GM23338 (cell line): ENCODE data around the gene RUSF1. TPM values are rescaled to one million over a fixed set of nuclear protein-coding genes. Genes with fewer than 3 reads are reported as not detected.

Experiments
- ATAC-seq: fragments of 200-7000 bp; cut with Tn5 transposase; 3 replicates; pipeline ENCODE4 v1.9.1; 2020
- DNase-seq: peaks from one replicate; pipeline ENCODE4 v3.0.0-alpha.2; 2015; ENCODE audit warnings: low spot score
- H2AFZ ChIP-seq: fragments of 200-600 bp; sonication (generic); 2 replicates; pipeline ENCODE4 v1.8.0; 2016; ENCODE audit warnings: antibody characterized with exemption, mild to moderate bottlenecking, moderate library complexity
- H3F3A ChIP-seq: fragments of 200-600 bp; sonication (generic); replicated peaks from 2 replicates; pipeline ENCODE4 v1.8.0; 2017; ENCODE audit warnings: antibody characterized with exemption, mixed run types, low read depth
- H3K27ac ChIP-seq: fragments of 200-600 bp; sonication (generic); 2 replicates; pipeline ENCODE4 v1.6.1; 2016; ENCODE audit warnings: low read depth
- H3K27me3 ChIP-seq: fragments of 200-600 bp; sonication (generic); 2 replicates; pipeline ENCODE4 v1.8.0; 2016; ENCODE audit warnings: mild to moderate bottlenecking, mixed run types, moderate library complexity; ENCODE audit not compliant: insufficient read depth
- H3K36me3 ChIP-seq: fragments of 200-600 bp; sonication (generic); 2 replicates; pipeline ENCODE4 v1.8.0; 2016; ENCODE audit warnings: mild to moderate bottlenecking; ENCODE audit not compliant: insufficient read depth
- H3K4me1 ChIP-seq: fragments of 200-600 bp; sonication (generic); 2 replicates; pipeline ENCODE4 v1.8.0; 2016; ENCODE audit warnings: mild to moderate bottlenecking, moderate library complexity; ENCODE audit not compliant: insufficient read depth
- H3K4me2 ChIP-seq: fragments of 200-600 bp; sonication (generic); 2 replicates; pipeline ENCODE4 v1.7.1; 2017; ENCODE audit warnings: mixed run types
- H3K4me3 ChIP-seq: fragments of 200-600 bp; sonication (generic); 2 replicates; pipeline ENCODE4 v1.6.1; 2016; ENCODE audit warnings: mixed run types
- H3K79me2 ChIP-seq: fragments of 200-600 bp; sonication (generic); replicated peaks from 2 replicates; pipeline ENCODE4 v1.8.0; 2017; ENCODE audit warnings: mild to moderate bottlenecking; ENCODE audit not compliant: insufficient read depth
- H3K9me2 ChIP-seq: fragments of 200-600 bp; sonication (generic); 2 replicates; pipeline ENCODE4 v1.8.0; 2017; ENCODE audit not compliant: insufficient read depth
- H4K20me1 ChIP-seq: fragments of 200-600 bp; sonication (generic); replicated peaks from 2 replicates; pipeline ENCODE4 v1.8.0; 2017; ENCODE audit warnings: mild to moderate bottlenecking; ENCODE audit not compliant: insufficient read depth
- H3K27ac Mint-ChIP-seq: 2 replicates; pipeline ENCODE4 v1.8.0; 2020; ENCODE audit warnings: inconsistent platforms, mild to moderate bottlenecking, moderate library complexity, mixed read lengths
- H3K27me3 Mint-ChIP-seq: 3 replicates; pipeline ENCODE4 v1.8.0; 2022; ENCODE audit warnings: low read depth, mild to moderate bottlenecking, moderate library complexity, mixed read lengths, inconsistent platforms; ENCODE audit not compliant: insufficient read depth, poor library complexity
- H3K36me3 Mint-ChIP-seq: 3 replicates; pipeline ENCODE4 v1.8.0; 2021; ENCODE audit warnings: low read depth, mild to moderate bottlenecking, inconsistent platforms, moderate library complexity, mixed read lengths
- H3K4me1 Mint-ChIP-seq: 3 replicates; pipeline ENCODE4 v1.8.0; 2020; ENCODE audit warnings: mild to moderate bottlenecking, inconsistent platforms, mixed read lengths
- H3K4me3 Mint-ChIP-seq: 3 replicates; pipeline ENCODE4 v1.8.0; 2021; ENCODE audit warnings: moderate library complexity, mild to moderate bottlenecking, inconsistent platforms, mixed read lengths
- H3K9me3 Mint-ChIP-seq: 3 replicates; pipeline ENCODE4 v1.8.0; 2020; ENCODE audit warnings: moderate library complexity, mild to moderate bottlenecking, inconsistent platforms, mixed read lengths
- EZH2 ChIP-seq: fragments of 200-600 bp; sonication (generic); IDR thresholded peaks from one replicate; pipeline ENCODE4 v1.8.0; 2017; ENCODE audit warnings: antibody characterized with exemption, mild to moderate bottlenecking, low read depth; ENCODE audit not compliant: unreplicated experiment
- NANOG ChIP-seq: IDR thresholded peaks from 2 replicates; pipeline ENCODE4 v1.6.1; 2016; ENCODE audit warnings: antibody characterized with exemption, borderline replicate concordance
- STAT1 ChIP-seq: IDR thresholded peaks from one replicate; pipeline ENCODE4 v1.6.1; 2016; ENCODE audit warnings: antibody characterized with exemption; ENCODE audit not compliant: unreplicated experiment
- ZNF114 ChIP-seq: fragments of 250-450 bp; sonication (Bioruptor Pico); IDR thresholded peaks from 2 replicates; pipeline ENCODE4 v1.5.0; 2020; ENCODE audit warnings: mild to moderate bottlenecking, moderate library complexity
- ZNF331 ChIP-seq: fragments of 250-450 bp; sonication (Bioruptor Pico); IDR thresholded peaks from 2 replicates; pipeline ENCODE4 v1.5.0; 2020; ENCODE audit warnings: low read depth, mild to moderate bottlenecking, moderate library complexity
- polyA plus RNA-seq: library from polyadenylated mRNA; unstranded; fragments of >200 nt; fragmentation: Nextera tagmentation; extraction: Ambion mirVana; gene quantifications from 2 replicates; pipeline ENCODE4 v1.2.1, GENCODE V29; 2016
- total RNA-seq: library from RNA; depleted of rRNA; stranded (reverse); fragments of >200 nt; shearing (Covaris generic); gene quantifications from 2 replicates; pipeline ENCODE4 v1.2.3, GENCODE V29; 2014
- TF ChIP-seq, protein P1 (sequence below): IDR thresholded peaks from 2 replicates; pipeline ENCODE4 v1.6.1; 2016; ENCODE audit warnings: antibody characterized with exemption
- TF ChIP-seq, protein P2 (sequence below), 2 experiments: fragments of 200-600 bp in 1 of 2; sonication (generic) in 1 of 2; conservative IDR thresholded peaks; 2 replicates each; pipeline versions ENCODE4 v1.5.1 to v1.6.1; 2016 to 2017; ENCODE audit warnings: antibody characterized with exemption in 2 of 2, low read depth in 2 of 2, mild to moderate bottlenecking in 2 of 2, moderate library complexity in 1 of 2
- TF ChIP-seq, protein P3 (sequence below): IDR thresholded peaks from one replicate; pipeline ENCODE4 v1.6.1; 2018; ENCODE audit warnings: antibody characterized with exemption; ENCODE audit not compliant: unreplicated experiment

The RUSF1 gene
- total and polyA plus RNA-seq, 2 experiments from 2014 or later = 8.9 to 36.1 TPM

DNA sequence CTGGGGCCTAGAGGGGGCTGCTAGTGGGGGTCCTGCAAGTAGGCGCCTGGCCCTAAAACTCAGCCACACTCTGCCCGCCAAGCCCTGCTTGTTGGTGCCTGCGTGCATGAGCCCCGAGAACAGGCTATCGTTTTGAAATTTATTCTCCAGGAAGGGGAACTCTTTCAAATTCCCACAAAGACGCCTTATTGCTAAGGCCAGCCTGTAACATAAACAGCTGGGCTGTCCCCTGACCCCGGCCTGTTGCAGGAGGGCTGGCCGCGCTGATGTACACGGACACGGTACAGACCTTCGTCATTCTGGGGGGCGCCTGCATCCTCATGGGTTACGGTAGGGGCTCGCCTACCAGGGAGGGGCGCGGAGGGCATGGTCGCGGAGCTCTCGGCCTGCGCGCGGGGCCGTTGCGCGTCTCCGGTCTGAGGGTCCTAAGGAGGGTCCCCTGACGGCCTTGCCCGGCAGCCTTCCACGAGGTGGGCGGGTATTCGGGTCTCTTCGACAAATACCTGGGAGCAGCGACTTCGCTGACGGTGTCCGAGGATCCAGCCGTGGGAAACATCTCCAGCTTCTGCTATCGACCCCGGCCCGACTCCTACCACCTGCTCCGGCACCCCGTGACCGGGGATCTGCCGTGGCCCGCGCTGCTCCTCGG is 21.0 kb downstream of the RUSF1 start:
- Histone ChIP-seq H3K4me1 (no peaks in the 10 kb centered on the region; the same call in 1 of the 2 replicates), H3K27ac (no peak overlapping the region), H4K20me1 (no peaks in the 10 kb centered on the region), H3K36me3 (no peaks in the 10 kb centered on the region), H3K4me2 (peak overlapping the region; percentile 88), H3F3A (no peaks in the 10 kb centered on the region), H3K27me3 (peaks cover 65% of the 10 kb centered on the region), H2AFZ (peak overlapping the region; percentile 98), H3K4me3 (peak overlapping the region; percentile 71), H3K9me2 (no peaks in the 10 kb centered on the region), H3K79me2 (no peaks in the 10 kb centered on the region)
- Mint-ChIP-seq H3K4me1 (peaks cover 17% of the 10 kb centered on the region; the same call in 2 of the 3 replicates), H3K36me3 (peaks cover 15% of the 10 kb centered on the region), H3K4me3 (peak overlapping the region; percentile 79), H3K9me3 (no peaks in the 10 kb centered on the region; the same call in 2 of the 3 replicates), H3K27ac (no peak overlapping the region), H3K27me3 (peaks cover 58% of the 10 kb centered on the region)
- TF ChIP-seq STAT1 (no peak), EZH2 (peak; percentile 70)
- ATAC-seq (peak; percentile 3), DNase-seq (no peak)

DNA sequence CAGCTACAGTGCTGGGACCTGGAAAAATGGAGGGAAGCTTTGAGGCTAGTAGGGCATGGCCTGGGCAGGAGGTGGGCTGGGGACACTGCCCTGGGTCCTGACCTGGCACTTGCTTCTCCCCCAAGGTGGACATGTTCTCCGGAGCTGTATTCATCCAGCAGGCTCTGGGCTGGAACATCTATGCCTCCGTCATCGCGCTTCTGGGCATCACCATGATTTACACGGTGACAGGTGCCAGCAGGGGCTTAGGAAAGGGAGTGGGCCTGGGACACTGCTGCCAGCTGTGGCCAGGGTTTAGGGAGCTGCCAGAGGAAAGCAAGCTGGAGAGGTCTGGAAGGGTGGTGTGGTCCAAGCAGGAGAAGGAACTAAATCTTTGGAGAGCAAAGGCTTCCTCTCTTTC is 22.1 kb downstream of the RUSF1 start:
- Histone ChIP-seq H3K9me2 (no peaks in the 10 kb centered on the region), H3K36me3 (no peaks in the 10 kb centered on the region), H4K20me1 (no peaks in the 10 kb centered on the region), H3K4me3 (no peak overlapping the region), H3K27ac (no peak overlapping the region), H3F3A (no peaks in the 10 kb centered on the region), H3K4me1 (no peaks in the 10 kb centered on the region; the same call in 1 of the 2 replicates), H3K4me2 (no peak overlapping the region), H3K27me3 (peaks cover 75% of the 10 kb centered on the region), H2AFZ (no peak overlapping the region), H3K79me2 (no peaks in the 10 kb centered on the region)
- Mint-ChIP-seq H3K36me3 (peaks cover 11% of the 10 kb centered on the region; the same call in 2 of the 3 replicates), H3K4me3 (peak overlapping the region; percentile 22; the same call in 2 of the 3 replicates), H3K27ac (no peak overlapping the region), H3K9me3 (no peaks in the 10 kb centered on the region), H3K4me1 (peaks cover 17% of the 10 kb centered on the region; the same call in 2 of the 3 replicates), H3K27me3 (peaks cover 61% of the 10 kb centered on the region)
- TF ChIP-seq ZNF114 (CRISPR knock-in tag) (no peak), ZNF331 (no peak)
- TF ChIP-seq, protein P1, sequence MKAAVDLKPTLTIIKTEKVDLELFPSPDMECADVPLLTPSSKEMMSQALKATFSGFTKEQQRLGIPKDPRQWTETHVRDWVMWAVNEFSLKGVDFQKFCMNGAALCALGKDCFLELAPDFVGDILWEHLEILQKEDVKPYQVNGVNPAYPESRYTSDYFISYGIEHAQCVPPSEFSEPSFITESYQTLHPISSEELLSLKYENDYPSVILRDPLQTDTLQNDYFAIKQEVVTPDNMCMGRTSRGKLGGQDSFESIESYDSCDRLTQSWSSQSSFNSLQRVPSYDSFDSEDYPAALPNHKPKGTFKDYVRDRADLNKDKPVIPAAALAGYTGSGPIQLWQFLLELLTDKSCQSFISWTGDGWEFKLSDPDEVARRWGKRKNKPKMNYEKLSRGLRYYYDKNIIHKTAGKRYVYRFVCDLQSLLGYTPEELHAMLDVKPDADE = no peak
- DNase-seq = no peak
- ATAC-seq = no peak

DNA sequence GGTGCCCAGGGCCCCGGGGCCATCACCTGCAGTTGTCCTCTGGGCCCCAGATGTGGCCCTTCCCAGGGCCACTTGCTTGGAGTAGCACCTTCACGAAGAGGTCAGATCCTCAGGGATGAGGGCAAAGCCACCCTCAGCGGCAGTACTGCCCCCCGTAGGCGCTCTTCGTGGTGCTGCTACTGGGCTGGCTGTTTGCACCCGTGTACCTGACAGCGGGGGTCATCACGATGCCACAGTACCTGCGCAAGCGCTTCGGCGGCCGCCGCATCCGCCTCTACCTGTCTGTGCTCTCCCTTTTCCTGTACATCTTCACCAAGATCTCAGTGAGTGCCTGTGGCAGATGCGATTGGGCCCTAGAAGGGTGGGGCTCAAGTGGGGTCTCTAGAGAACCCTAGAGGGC is 22.6 kb downstream of the RUSF1 start:
- Histone ChIP-seq H3K27ac (no peak overlapping the region), H3K27me3 (peaks cover 80% of the 10 kb centered on the region), H2AFZ (no peak overlapping the region), H3K4me3 (no peak overlapping the region), H4K20me1 (no peaks in the 10 kb centered on the region), H3K4me1 (no peaks in the 10 kb centered on the region; the same call in 1 of the 2 replicates), H3K79me2 (no peaks in the 10 kb centered on the region), H3K4me2 (no peak overlapping the region), H3F3A (no peaks in the 10 kb centered on the region), H3K36me3 (no peaks in the 10 kb centered on the region), H3K9me2 (no peaks in the 10 kb centered on the region)
- peaks cover 7% of the 10 kb centered on the region; the same call in 2 of the 3 replicates for H3K36me3 Mint-ChIP-seq
- no peak overlapping the region for H3K27ac Mint-ChIP-seq
- DNase-seq (no peak), ATAC-seq (no peak)
- H3K4me3 Mint-ChIP-seq = no peak overlapping the region; the same call in 2 of the 3 replicates
- no peaks in the 10 kb centered on the region for H3K9me3 Mint-ChIP-seq
- peaks cover 17% of the 10 kb centered on the region; the same call in 2 of the 3 replicates for H3K4me1 Mint-ChIP-seq
- peaks cover 58% of the 10 kb centered on the region for H3K27me3 Mint-ChIP-seq
- no peak for TF ChIP-seq NANOG
- TF ChIP-seq, protein P2, sequence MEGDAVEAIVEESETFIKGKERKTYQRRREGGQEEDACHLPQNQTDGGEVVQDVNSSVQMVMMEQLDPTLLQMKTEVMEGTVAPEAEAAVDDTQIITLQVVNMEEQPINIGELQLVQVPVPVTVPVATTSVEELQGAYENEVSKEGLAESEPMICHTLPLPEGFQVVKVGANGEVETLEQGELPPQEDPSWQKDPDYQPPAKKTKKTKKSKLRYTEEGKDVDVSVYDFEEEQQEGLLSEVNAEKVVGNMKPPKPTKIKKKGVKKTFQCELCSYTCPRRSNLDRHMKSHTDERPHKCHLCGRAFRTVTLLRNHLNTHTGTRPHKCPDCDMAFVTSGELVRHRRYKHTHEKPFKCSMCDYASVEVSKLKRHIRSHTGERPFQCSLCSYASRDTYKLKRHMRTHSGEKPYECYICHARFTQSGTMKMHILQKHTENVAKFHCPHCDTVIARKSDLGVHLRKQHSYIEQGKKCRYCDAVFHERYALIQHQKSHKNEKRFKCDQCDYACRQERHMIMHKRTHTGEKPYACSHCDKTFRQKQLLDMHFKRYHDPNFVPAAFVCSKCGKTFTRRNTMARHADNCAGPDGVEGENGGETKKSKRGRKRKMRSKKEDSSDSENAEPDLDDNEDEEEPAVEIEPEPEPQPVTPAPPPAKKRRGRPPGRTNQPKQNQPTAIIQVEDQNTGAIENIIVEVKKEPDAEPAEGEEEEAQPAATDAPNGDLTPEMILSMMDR (conservative IDR thresholded peaks at IDR 0.05; ENCODE audit: low read depth in 2 of 2) = no peak
- TF ChIP-seq, protein P3, sequence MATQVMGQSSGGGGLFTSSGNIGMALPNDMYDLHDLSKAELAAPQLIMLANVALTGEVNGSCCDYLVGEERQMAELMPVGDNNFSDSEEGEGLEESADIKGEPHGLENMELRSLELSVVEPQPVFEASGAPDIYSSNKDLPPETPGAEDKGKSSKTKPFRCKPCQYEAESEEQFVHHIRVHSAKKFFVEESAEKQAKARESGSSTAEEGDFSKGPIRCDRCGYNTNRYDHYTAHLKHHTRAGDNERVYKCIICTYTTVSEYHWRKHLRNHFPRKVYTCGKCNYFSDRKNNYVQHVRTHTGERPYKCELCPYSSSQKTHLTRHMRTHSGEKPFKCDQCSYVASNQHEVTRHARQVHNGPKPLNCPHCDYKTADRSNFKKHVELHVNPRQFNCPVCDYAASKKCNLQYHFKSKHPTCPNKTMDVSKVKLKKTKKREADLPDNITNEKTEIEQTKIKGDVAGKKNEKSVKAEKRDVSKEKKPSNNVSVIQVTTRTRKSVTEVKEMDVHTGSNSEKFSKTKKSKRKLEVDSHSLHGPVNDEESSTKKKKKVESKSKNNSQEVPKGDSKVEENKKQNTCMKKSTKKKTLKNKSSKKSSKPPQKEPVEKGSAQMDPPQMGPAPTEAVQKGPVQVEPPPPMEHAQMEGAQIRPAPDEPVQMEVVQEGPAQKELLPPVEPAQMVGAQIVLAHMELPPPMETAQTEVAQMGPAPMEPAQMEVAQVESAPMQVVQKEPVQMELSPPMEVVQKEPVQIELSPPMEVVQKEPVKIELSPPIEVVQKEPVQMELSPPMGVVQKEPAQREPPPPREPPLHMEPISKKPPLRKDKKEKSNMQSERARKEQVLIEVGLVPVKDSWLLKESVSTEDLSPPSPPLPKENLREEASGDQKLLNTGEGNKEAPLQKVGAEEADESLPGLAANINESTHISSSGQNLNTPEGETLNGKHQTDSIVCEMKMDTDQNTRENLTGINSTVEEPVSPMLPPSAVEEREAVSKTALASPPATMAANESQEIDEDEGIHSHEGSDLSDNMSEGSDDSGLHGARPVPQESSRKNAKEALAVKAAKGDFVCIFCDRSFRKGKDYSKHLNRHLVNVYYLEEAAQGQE = no peak
